Memory B cell (primary cell): ENCODE data around the gene DDX52.
"Not testable (repeated sequence)": the region's sequence is repeated elsewhere in the genome, so short reads cannot be mapped to it uniquely, and the experiment has no call there.

Source experiments
- ATAC-seq: fragments of 150-1000 bp; cut with Tn5 transposase; 2 replicates; pipeline ENCODE4 v1.10.0; 2021; ENCODE audit warnings: low read depth, mild to moderate bottlenecking, moderate library complexity
- DNase-seq, 2 donors: peaks; one replicate each; pipeline ENCODE4 v3.0.0; 2022; ENCODE audit warnings: low spot score in 2 of 2
- H3K27ac Mint-ChIP-seq: one replicate; pipeline ENCODE4 v1.8.0; 2022; ENCODE audit warnings: mild to moderate bottlenecking, moderate library complexity, mixed read lengths
- H3K27me3 Mint-ChIP-seq: one replicate; pipeline ENCODE4 v1.8.0; 2022; ENCODE audit warnings: mixed read lengths
- H3K36me3 Mint-ChIP-seq: one replicate; pipeline ENCODE4 v1.8.0; 2022; ENCODE audit warnings: mild to moderate bottlenecking, mixed read lengths
- H3K4me1 Mint-ChIP-seq: one replicate; pipeline ENCODE4 v1.8.0; 2022; ENCODE audit warnings: mixed read lengths
- H3K4me3 Mint-ChIP-seq: one replicate; pipeline ENCODE4 v1.8.0; 2022; ENCODE audit warnings: mild to moderate bottlenecking, moderate library complexity, mixed read lengths
- H3K9me3 Mint-ChIP-seq: one replicate; pipeline ENCODE4 v1.8.0; 2022; ENCODE audit warnings: mixed read lengths

The DDX52 gene

GRCh38 chr17:37616430-37616829 lies 26.8 kb downstream of the DDX52 start:
- H3K27ac Mint-ChIP-seq, H3K4me3 Mint-ChIP-seq, H3K27me3 Mint-ChIP-seq, DNase-seq, H3K9me3 Mint-ChIP-seq, ATAC-seq, H3K4me1 Mint-ChIP-seq: not testable (repeated sequence)
- peaks cover 12% of the 10 kb centered on the region for H3K36me3 Mint-ChIP-seq

GRCh38 chr17:37614823-37615222 lies 28.4 kb downstream of the DDX52 start:
- ATAC-seq (no peak), DNase-seq (no peak)
- H3K27ac Mint-ChIP-seq: no peak overlapping the region
- no peaks in the 10 kb centered on the region for H3K9me3 Mint-ChIP-seq
- no peak overlapping the region for H3K4me3 Mint-ChIP-seq
- no peaks in the 10 kb centered on the region for H3K4me1 Mint-ChIP-seq
- H3K27me3 Mint-ChIP-seq: no peaks in the 10 kb centered on the region
- H3K36me3 Mint-ChIP-seq: peaks cover 9% of the 10 kb centered on the region

- no peaks in the 10 kb centered on the region for H3K4me1 Mint-ChIP-seq
- no peaks in the 10 kb centered on the region for H3K9me3 Mint-ChIP-seq
- no peak for DNase-seq
- peaks cover 9% of the 10 kb centered on the region for H3K36me3 Mint-ChIP-seq
- no peak overlapping the region for H3K27ac Mint-ChIP-seq
- H3K27me3 Mint-ChIP-seq: no peaks in the 10 kb centered on the region
- H3K4me3 Mint-ChIP-seq: no peak overlapping the region
- ATAC-seq: no peak
Measured at GRCh38 chr17:37614391-37614790, 28.9 kb downstream of the DDX52 start.

GRCh38 chr17:37610971-37611370 lies 32.3 kb downstream of the DDX52 start:
- Mint-ChIP-seq H3K27ac (no peak overlapping the region), H3K27me3 (no peaks in the 10 kb centered on the region), H3K4me3 (peak overlapping the region; percentile 17), H3K4me1 (peaks cover 7% of the 10 kb centered on the region), H3K9me3 (no peaks in the 10 kb centered on the region), H3K36me3 (peaks cover 6% of the 10 kb centered on the region)
- no peak for ATAC-seq
- no peak for DNase-seq

- H3K9me3 Mint-ChIP-seq, H3K36me3 Mint-ChIP-seq, DNase-seq, H3K27me3 Mint-ChIP-seq, ATAC-seq: not testable (repeated sequence)
- Mint-ChIP-seq H3K4me1 (peaks cover 12% of the 10 kb centered on the region), H3K4me3 (peak overlapping the region; percentile 97), H3K27ac (peak overlapping the region; percentile 89)
Measured at GRCh38 chr17:37610041-37610420, 33.2 kb downstream of the DDX52 start.

GRCh38 chr17:37609170-37610040 lies 33.8 kb downstream of the DDX52 start, which contains the start of gene SYNRG:
Gene SYNRG, minus strand, starts transcription at chr17:37609418. Its CDS starts 63 bp downstream, at chr17:37609355.
- DNase-seq: peak; percentile 94 to 96
- Mint-ChIP-seq H3K9me3 (no peaks in the 10 kb centered on the region), H3K27me3 (no peaks in the 10 kb centered on the region)

GRCh38 chr17:37608351-37609169 lies 34.7 kb downstream of the DDX52 start:
- ATAC-seq: no peak
- Mint-ChIP-seq H3K27me3 (no peaks in the 10 kb centered on the region), H3K9me3 (no peaks in the 10 kb centered on the region), H3K4me1 (peaks cover 20% of the 10 kb centered on the region), H3K36me3 (peaks cover 8% of the 10 kb centered on the region), H3K4me3 (peak overlapping the region; percentile 97), H3K27ac (peak overlapping the region; percentile 89)
- peak in 1 of 2 donors; percentile 1 for DNase-seq

More at GRCh38 chr17:37609170-37610040, 33.8 kb downstream of the DDX52 start, which contains the start of gene SYNRG:
- peak within 1 kb of the TSS; percentile 97 for H3K4me3 Mint-ChIP-seq
- peaks cover 16% of the 10 kb centered on the region for H3K4me1 Mint-ChIP-seq
- peak; percentile 89 for ATAC-seq
- peaks cover 9% of the 10 kb centered on the region for H3K36me3 Mint-ChIP-seq
- H3K27ac Mint-ChIP-seq: peak within 1 kb of the TSS; percentile 89

- ATAC-seq: peak; percentile 37
Measured at GRCh38 chr17:37607637-37608331, 35.5 kb downstream of the DDX52 start.

GRCh38 chr17:37605813-37606505 lies 37.3 kb downstream of the DDX52 start:
- Mint-ChIP-seq H3K9me3 (no peaks in the 10 kb centered on the region), H3K27ac (peak overlapping the region; percentile 89), H3K36me3 (peaks cover 10% of the 10 kb centered on the region), H3K4me1 (peaks cover 28% of the 10 kb centered on the region), H3K27me3 (no peaks in the 10 kb centered on the region), H3K4me3 (peak overlapping the region; percentile 45)
- peak in 1 of 2 donors; percentile 7 for DNase-seq
- no peak for ATAC-seq

More at GRCh38 chr17:37607637-37608331, 35.5 kb downstream of the DDX52 start:
- H3K4me1 Mint-ChIP-seq: peaks cover 21% of the 10 kb centered on the region
- peak overlapping the region; percentile 97 for H3K4me3 Mint-ChIP-seq
- H3K9me3 Mint-ChIP-seq: no peaks in the 10 kb centered on the region
- no peaks in the 10 kb centered on the region for H3K27me3 Mint-ChIP-seq
- peak overlapping the region; percentile 89 for H3K27ac Mint-ChIP-seq
- DNase-seq: peak; percentile 17 to 40
- H3K36me3 Mint-ChIP-seq: peaks cover 8% of the 10 kb centered on the region

- Mint-ChIP-seq H3K27me3 (no peaks in the 10 kb centered on the region), H3K36me3 (peaks cover 13% of the 10 kb centered on the region), H3K27ac (peak overlapping the region; percentile 89), H3K9me3 (no peaks in the 10 kb centered on the region), H3K4me1 (peaks cover 31% of the 10 kb centered on the region), H3K4me3 (no peak overlapping the region)
- DNase-seq (no peak), ATAC-seq (no peak)
Measured at GRCh38 chr17:37605081-37605480, 38.2 kb downstream of the DDX52 start.

GRCh38 chr17:37604556-37604955 lies 38.7 kb downstream of the DDX52 start:
- Mint-ChIP-seq H3K27ac (peak overlapping the region; percentile 89), H3K9me3 (no peaks in the 10 kb centered on the region), H3K27me3 (no peaks in the 10 kb centered on the region), H3K4me1 (peaks cover 31% of the 10 kb centered on the region), H3K36me3 (peaks cover 13% of the 10 kb centered on the region), H3K4me3 (no peak overlapping the region)
- DNase-seq (no peak), ATAC-seq (no peak)

- Mint-ChIP-seq H3K27me3 (no peaks in the 10 kb centered on the region), H3K4me1 (peaks cover 18% of the 10 kb centered on the region), H3K4me3 (no peak overlapping the region), H3K9me3 (no peaks in the 10 kb centered on the region), H3K36me3 (peaks cover 24% of the 10 kb centered on the region), H3K27ac (peak overlapping the region; percentile 25)
- no peak for DNase-seq
- no peak for ATAC-seq
Measured at GRCh38 chr17:37598145-37598544, 45.1 kb downstream of the DDX52 start.

GRCh38 chr17:37592291-37592690 lies 51.0 kb downstream of the DDX52 start:
- no peak overlapping the region for H3K4me3 Mint-ChIP-seq
- peaks cover 19% of the 10 kb centered on the region for H3K4me1 Mint-ChIP-seq
- H3K27me3 Mint-ChIP-seq: no peaks in the 10 kb centered on the region
- no peak overlapping the region for H3K27ac Mint-ChIP-seq
- H3K36me3 Mint-ChIP-seq: peaks cover 24% of the 10 kb centered on the region
- DNase-seq (no peak), ATAC-seq (no peak)
- no peaks in the 10 kb centered on the region for H3K9me3 Mint-ChIP-seq
